Mammary epithelial cell (primary cell): Measurements from ENCODE around the gene MMP3.

Source experiments
- CTCF ChIP-seq, 2 donors: IDR thresholded peaks in 1 of 2; conservative IDR thresholded peaks in 1 of 2; 2 replicates each; pipeline ENCODE4 v1.5.1; 2011 to 2012; ENCODE audit warnings: inconsistent platforms in 2 of 2, low read length in 2 of 2, mild to moderate bottlenecking in 2 of 2, control low read depth in 1 of 2, low read depth in 1 of 2; ENCODE audit not compliant: insufficient read depth in 1 of 2; ENCODE audit errors: extremely low read depth in 1 of 2
- EZH2 ChIP-seq: IDR thresholded peaks from 2 replicates; pipeline ENCODE4 v1.6.1; 2012; ENCODE audit warnings: low read length, inconsistent platforms, borderline replicate concordance

DNA sequence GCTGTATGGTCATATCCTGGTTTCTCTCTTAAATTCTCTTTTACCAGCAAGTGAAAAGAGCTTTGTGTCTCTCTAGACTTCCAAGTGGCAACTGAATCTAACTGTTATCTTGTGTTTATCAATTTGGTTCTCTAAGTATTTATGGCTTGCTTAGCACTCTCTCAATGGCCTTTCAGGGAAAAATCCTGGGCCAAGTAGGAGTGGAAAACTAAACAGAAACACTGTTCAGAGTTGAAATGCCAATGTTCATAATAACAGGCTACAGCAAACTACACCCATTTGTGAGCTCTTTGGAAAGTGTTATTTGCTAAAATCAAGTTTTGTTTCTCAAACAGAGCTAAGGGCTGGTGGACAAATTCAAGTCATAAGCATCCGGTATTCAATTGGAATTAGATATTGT is 21.3 kb upstream of the MMP3 start:
- TF ChIP-seq CTCF (conservative IDR thresholded peaks at IDR 0.05 in 1 of 2, IDR thresholded peaks at IDR 0.05 in 1 of 2; ENCODE audit: extremely low read depth in 1 of 2, insufficient read depth in 1 of 2, low read depth in 1 of 2, low read length in 2 of 2) (no peak), EZH2 (no peak)
